Activated naive CD8-positive, alpha-beta T cell treated with anti-CD3 and anti-CD28 coated beads, Interleukin-2, amount 50 U/mL, for 24 hours (primary cell): ENCODE measurements around the gene NCDN.

Experiments used
- ATAC-seq: fragments of 150-1000 bp; cut with Tn5 transposase; one replicate; pipeline ENCODE4 v1.10.0; 2021
- DNase-seq: peaks from one replicate; pipeline ENCODE4 v3.0.0; 2021
- H3K27ac Mint-ChIP-seq: one replicate; pipeline ENCODE4 v1.8.0; 2021; ENCODE audit warnings: mild to moderate bottlenecking, mixed read lengths
- H3K27me3 Mint-ChIP-seq: one replicate; pipeline ENCODE4 v1.8.0; 2021; ENCODE audit warnings: mixed read lengths
- H3K36me3 Mint-ChIP-seq: one replicate; pipeline ENCODE4 v1.8.0; 2021; ENCODE audit warnings: low read depth, mixed read lengths
- H3K4me1 Mint-ChIP-seq: one replicate; pipeline ENCODE4 v1.8.0; 2021; ENCODE audit warnings: mixed read lengths
- H3K4me3 Mint-ChIP-seq: one replicate; pipeline ENCODE4 v1.8.0; 2021; ENCODE audit warnings: mild to moderate bottlenecking, moderate library complexity, mixed read lengths
- H3K9me3 Mint-ChIP-seq: one replicate; pipeline ENCODE4 v1.8.0; 2021; ENCODE audit warnings: mixed read lengths

NCDN gene

DNA sequence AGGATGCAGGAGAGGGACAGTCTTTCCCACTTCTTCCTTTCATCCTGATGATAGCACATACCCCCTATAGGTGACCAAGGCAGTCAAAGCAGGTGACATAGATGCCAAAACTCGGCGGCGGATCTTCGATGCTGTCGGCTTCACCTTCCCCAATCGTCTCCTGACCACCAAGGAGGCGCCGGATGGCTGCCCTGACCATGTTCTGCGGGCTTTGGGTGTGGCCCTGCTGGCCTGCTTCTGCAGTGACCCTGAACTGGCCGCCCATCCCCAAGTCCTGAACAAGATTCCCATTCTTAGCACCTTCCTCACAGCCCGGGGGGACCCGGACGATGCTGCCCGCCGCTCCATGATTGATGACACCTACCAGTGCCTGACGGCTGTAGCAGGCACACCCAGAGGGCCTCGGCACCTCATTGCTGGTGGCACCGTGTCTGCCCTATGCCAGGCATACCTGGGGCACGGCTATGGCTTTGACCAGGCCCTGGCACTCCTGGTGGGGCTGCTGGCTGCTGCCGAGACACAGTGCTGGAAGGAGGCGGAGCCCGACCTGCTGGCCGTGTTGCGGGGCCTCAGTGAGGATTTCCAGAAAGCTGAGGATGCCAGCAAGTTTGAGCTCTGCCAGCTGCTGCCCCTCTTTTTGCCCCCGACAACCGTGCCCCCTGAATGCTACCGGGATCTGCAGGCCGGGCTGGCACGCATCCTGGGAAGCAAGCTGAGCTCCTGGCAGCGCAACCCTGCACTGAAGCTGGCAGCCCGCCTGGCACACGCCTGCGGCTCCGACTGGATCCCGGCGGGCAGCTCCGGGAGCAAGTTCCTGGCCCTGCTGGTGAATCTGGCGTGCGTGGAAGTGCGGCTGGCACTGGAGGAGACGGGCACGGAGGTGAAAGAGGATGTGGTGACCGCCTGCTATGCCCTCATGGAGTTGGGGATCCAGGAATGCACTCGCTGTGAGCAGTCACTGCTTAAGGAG is 2.9 kb downstream of the NCDN start:
- no peaks in the 10 kb centered on the region for H3K9me3 Mint-ChIP-seq
- no peak overlapping the region for H3K4me3 Mint-ChIP-seq
- peaks cover 5% of the 10 kb centered on the region for H3K36me3 Mint-ChIP-seq
- H3K4me1 Mint-ChIP-seq, result peaks cover 38% of the 10 kb centered on the region
- no peak for DNase-seq
- ATAC-seq, result no peak
- no peak overlapping the region for H3K27ac Mint-ChIP-seq
- H3K27me3 Mint-ChIP-seq, result no peaks in the 10 kb centered on the region

DNA sequence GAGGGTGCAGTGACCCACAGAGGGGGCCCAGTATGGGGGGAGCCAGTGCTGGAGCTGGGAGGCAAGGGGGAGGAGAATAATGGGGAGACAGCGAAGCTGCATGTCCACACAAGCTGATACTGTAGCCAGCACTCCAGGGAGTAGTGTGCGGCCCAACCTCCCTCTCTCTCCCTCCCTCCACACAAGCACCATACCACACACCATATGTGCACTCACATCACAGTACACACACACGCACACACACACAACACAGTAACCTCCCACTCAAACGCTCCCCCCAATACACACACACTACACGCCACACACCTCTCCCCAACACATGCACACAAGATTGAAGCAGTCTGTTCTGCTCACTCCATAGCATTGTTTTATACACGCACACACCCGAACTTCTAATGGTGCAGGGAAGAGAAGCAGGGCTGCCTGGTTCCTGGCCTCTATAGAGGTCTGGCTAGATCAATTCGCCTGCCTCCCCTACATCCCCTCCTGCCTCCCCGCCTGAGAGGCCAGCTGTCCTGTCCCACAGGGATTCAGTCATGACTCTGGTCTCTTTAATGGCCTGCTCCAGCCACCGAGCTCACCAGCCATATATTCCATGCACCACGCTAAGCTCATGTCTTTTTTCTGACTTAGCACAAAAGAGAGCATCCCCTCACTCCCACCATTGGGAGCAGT is 3.8 kb downstream of the NCDN start:
- peaks cover 5% of the 10 kb centered on the region for H3K36me3 Mint-ChIP-seq

DNA sequence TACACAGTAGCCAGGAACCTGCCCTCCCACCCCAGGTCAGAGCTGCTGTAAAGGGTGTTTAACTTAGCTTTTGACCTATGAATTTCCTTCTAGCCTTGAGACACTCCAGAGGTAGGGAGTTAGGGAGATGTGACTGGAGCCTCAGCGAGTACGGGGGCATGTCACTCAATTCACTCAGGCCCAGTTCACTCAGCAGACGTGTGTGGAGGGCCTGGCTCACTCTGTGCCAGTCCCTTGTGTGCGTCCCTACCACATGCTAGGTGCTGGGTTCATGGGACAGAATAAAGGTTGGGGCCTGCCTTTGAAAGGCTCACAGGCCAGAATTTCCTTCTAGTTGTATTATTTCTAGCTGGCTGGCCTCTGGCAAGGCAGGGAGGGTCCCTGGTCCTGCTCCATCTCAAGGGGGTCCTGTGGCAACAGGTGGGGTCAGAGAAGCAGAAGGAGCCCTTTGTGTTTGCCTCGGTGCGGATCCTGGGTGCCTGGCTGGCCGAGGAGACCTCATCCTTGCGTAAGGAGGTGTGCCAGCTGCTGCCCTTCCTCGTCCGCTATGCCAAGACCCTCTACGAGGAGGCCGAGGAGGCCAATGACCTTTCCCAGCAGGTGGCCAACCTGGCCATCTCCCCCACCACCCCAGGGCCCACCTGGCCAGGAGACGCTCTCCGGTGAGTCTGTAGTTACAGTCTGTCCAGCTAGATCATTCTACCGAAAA is 4.5 kb downstream of the NCDN start:
- ATAC-seq (no peak), DNase-seq (no peak)
- Mint-ChIP-seq H3K27ac (no peak overlapping the region), H3K4me3 (no peak overlapping the region), H3K27me3 (no peaks in the 10 kb centered on the region), H3K9me3 (no peaks in the 10 kb centered on the region), H3K4me1 (peaks cover 26% of the 10 kb centered on the region), H3K36me3 (peaks cover 9% of the 10 kb centered on the region)

More for the DNA sequence above, 3.8 kb downstream of the NCDN start:
- H3K4me3 Mint-ChIP-seq, result no peak overlapping the region
- H3K27ac Mint-ChIP-seq, result no peak overlapping the region
- no peak for DNase-seq
- H3K27me3 Mint-ChIP-seq, result no peaks in the 10 kb centered on the region
- no peak for ATAC-seq
- peaks cover 29% of the 10 kb centered on the region for H3K4me1 Mint-ChIP-seq
- no peaks in the 10 kb centered on the region for H3K9me3 Mint-ChIP-seq

DNA sequence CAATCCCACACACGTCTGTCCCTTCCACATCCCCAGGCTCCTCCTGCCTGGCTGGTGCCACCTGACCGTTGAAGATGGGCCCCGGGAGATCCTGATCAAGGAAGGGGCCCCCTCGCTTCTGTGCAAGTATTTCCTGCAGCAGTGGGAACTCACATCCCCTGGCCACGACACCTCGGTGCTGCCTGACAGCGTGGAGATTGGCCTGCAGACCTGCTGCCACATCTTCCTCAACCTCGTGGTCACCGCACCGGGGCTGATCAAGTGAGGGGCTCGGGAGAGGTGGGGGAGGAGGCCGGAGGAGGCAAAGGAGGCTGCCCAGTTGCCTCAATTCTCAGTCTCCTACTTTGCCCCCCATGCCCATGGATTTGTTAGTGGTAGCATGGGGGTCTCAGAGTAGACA is 5.6 kb downstream of the NCDN start:
- DNase-seq (no peak), ATAC-seq (no peak)
- H3K27ac Mint-ChIP-seq, result no peak overlapping the region
- H3K27me3 Mint-ChIP-seq, result no peaks in the 10 kb centered on the region
- H3K4me3 Mint-ChIP-seq, result no peak overlapping the region
- H3K4me1 Mint-ChIP-seq, result peaks cover 23% of the 10 kb centered on the region
- H3K36me3 Mint-ChIP-seq, result peaks cover 9% of the 10 kb centered on the region
- H3K9me3 Mint-ChIP-seq, result no peaks in the 10 kb centered on the region

DNA sequence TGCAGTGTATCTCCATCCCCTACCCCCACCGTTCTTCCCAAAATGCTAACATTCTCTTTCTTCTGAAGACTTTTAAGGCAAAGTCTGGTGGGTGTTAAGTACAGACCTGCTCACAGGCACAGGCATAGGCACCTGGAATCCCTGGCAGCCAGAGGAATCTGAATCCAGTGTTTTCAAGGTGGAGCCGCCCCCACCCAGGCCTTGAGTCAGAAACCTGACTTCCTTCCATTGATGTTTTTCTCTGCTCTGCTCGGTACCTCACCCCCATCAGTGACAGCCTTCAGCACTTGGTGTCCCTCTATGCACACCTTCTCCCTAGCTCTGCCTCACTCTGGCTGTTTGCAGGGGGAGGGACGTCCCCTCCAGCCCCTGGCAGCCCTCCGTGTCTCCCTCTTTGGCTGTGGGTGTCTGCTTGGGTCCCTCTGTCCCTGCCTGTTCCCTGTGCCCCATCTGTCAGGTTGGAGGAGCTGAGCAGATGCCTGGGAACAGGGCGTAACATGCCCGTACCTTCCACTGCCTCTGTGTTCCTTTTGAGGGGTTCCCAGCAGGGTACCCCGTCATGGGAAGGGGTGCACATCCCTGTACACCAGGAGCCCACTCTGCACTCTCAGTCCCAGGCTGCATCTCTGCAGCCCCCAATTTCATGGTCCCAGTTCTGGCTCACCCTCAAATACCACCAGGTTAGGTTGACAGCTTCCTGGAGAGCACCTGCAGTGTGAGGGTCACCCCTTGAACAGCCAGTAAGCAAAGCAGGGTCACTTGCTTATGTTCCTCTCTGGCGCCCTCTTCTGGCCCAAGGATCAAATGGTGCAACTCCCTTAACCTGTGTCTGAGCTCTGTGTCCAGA is 6.7 kb downstream of the NCDN start:
- DNase-seq (peak; percentile 86), ATAC-seq (peak; percentile 75)
- Mint-ChIP-seq H3K36me3 (peaks cover 8% of the 10 kb centered on the region), H3K9me3 (no peaks in the 10 kb centered on the region), H3K4me1 (peaks cover 15% of the 10 kb centered on the region), H3K27me3 (no peaks in the 10 kb centered on the region), H3K27ac (no peak overlapping the region), H3K4me3 (no peak overlapping the region)

DNA sequence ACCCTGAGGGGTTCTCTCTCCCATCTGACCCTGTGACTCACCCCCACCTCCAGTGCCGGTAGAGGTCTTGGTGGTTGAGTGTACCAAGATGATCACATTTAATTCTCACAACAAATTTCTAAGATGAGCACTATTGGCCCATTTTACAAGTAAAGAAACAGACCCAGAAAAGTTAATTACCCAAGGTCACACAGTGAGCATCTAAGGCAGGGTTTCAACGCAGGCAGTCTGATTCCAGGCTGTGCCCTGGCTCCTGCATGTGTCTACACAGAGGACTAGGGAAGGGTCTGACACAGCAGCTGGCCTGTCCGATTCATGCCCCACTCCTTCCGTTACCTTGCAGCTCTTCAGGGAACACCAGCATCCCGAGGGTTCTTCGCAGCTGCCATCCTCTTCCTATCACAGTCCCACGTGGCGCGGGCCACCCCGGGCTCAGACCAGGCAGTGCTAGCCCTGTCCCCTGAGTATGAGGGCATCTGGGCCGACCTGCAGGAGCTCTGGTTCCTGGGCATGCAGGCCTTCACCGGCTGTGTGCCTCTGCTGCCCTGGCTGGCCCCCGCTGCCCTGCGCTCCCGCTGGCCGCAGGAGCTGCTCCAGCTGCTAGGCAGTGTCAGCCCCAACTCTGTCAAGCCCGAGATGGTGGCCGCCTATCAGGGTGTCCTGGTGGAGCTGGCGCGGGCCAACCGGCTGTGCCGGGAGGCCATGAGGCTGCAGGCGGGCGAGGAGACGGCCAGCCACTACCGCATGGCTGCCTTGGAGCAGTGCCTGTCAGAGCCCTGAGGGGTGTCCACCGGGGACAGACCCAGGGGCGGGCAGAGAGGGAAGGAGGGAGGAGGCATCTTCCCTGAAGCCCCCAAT is 7.5 kb downstream of the NCDN start:
- Mint-ChIP-seq H3K4me1 (peaks cover 11% of the 10 kb centered on the region), H3K36me3 (peaks cover 6% of the 10 kb centered on the region), H3K27ac (no peak overlapping the region), H3K9me3 (no peaks in the 10 kb centered on the region), H3K4me3 (no peak overlapping the region), H3K27me3 (no peaks in the 10 kb centered on the region)
- ATAC-seq, result no peak
- DNase-seq, result no peak

DNA sequence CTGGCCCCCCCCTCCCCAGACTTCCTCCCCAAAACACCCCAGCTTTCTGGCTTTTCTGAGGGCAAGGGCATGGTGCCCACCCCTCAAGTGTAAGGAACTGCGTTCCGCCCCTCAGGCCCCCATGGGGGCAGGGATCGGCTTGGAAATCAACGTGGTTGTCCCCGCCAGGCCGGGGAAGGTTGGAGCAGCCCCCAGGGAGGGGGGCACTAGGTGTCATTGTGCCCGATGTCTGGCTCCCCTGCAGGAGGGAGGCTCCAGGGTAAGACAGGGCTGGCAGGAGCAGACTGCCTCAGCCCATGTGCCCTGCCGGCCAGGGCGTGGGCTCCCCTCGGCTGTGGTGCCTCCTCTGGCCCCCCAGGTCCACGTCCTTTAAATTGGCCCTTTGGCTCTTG is 8.1 kb downstream of the NCDN start:
- ATAC-seq, result no peak
- Mint-ChIP-seq H3K36me3 (peaks cover 6% of the 10 kb centered on the region), H3K27ac (no peak overlapping the region), H3K4me3 (no peak overlapping the region), H3K4me1 (peaks cover 11% of the 10 kb centered on the region), H3K9me3 (no peaks in the 10 kb centered on the region), H3K27me3 (no peaks in the 10 kb centered on the region)
- no peak for DNase-seq

DNA sequence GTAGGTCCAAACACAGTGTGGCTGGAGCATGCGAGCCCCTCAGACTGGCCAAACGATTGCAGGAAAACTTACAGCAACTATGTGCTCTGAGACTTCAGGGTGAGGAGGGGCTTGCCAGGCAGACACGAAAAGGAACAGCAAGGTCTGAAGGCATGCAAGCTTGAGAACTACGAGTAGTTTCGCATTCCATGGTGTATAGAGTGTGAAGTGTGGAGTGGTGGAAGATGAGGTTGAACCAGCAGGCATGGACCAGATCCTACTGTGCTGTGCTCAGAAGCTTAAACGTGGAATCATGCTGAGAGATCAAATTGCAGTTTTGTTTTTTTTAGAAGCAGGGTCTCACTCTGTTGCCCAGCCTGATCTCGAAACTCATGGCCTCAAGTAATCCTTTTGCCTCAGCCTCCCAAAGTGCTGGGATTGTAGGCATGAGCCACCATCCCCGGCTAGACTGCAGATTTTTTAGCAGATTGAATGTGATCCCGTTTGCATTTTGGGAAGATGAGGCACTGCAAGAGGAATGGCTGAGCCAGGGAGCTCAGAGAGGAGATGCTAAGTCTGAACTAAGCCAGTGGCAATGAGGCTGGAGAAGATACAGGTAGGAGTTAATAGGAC is 10.5 kb downstream of the NCDN start:
- H3K27me3 Mint-ChIP-seq, result no peaks in the 10 kb centered on the region
- DNase-seq (no peak), ATAC-seq (no peak)
- no peaks in the 10 kb centered on the region for H3K9me3 Mint-ChIP-seq
- no peaks in the 10 kb centered on the region for H3K4me1 Mint-ChIP-seq
- no peak overlapping the region for H3K27ac Mint-ChIP-seq
- no peak overlapping the region for H3K4me3 Mint-ChIP-seq
- H3K36me3 Mint-ChIP-seq, result peaks cover 4% of the 10 kb centered on the region

DNA sequence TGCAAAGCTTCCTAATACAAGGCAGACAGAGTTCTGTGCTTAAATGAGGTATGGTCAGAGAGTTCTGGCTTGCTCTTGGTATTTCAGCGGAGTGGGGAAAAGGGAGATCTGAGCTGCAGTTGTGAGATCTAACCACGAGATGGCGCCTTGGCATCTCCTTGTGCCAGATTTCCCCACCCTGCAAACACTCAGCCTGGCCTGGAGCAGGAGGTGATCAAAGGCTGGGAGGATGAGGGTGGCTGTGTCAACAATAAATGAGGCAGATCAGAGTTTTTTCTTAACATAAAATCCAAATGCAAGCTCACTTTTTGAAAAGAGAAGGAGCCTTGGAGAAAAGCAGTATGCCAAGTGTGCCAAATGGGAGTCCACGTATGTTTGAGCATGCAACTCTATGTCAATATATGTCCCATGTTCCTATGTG is 11.4 kb downstream of the NCDN start:
- Mint-ChIP-seq H3K4me1 (no peaks in the 10 kb centered on the region), H3K9me3 (no peaks in the 10 kb centered on the region), H3K27me3 (no peaks in the 10 kb centered on the region), H3K4me3 (no peak overlapping the region), H3K36me3 (peaks cover 4% of the 10 kb centered on the region), H3K27ac (no peak overlapping the region)
- DNase-seq, result peak; percentile 70
- ATAC-seq, result peak; percentile 44

DNA sequence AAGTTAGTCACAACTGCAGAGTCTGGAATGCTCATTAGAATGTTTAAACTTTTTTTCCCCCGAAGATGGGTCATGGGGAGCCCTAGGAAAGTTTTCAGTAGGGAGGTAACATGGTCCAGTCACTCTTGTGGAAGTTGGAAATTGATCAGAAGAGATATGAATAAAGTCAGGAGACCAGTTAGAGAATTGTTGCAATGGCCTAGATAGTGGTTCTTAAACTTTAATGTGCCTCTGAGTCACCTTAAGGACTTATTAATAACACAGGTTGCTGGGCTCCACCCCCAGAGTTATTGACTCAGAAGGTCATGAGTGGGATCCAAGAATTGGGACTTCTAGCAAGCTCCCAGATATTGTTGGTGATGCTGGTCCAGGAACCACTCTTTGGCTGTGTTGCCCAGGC is 12.3 kb downstream of the NCDN start:
- Mint-ChIP-seq H3K9me3 (no peaks in the 10 kb centered on the region), H3K36me3 (peaks cover 4% of the 10 kb centered on the region), H3K4me1 (no peaks in the 10 kb centered on the region), H3K4me3 (no peak overlapping the region), H3K27ac (no peak overlapping the region), H3K27me3 (no peaks in the 10 kb centered on the region)
- ATAC-seq (no peak), DNase-seq (no peak)

DNA sequence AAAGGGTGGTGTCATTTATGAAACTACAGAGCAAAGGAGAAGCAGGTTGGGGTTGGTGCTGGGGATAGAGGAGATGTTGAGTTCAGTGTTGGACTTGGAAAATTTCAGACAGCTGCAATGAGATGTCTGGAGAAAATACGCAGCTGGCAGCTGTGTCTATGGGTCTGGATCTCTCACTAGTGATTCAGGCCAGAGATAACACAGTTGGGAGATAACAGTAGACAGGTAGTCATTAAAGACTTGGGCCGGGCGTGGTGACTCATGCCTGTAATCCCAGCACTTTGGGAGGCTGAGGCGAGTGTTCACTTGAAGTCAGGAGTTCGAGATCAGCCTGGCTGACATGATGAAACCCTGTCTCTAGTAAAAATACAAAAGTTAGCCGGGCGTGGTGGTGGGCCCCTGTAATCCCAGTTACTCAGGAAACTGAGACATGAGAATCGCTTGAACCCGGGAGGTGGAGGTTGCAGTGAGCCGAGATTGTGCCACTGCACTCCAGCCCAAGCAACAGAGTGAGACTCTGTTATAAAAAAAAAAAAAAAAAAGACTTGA is 13.1 kb downstream of the NCDN start:
- ATAC-seq, result no peak
- peaks cover 4% of the 10 kb centered on the region for H3K36me3 Mint-ChIP-seq
- no peak for DNase-seq
- H3K4me1 Mint-ChIP-seq, result peaks cover 2% of the 10 kb centered on the region
- H3K9me3 Mint-ChIP-seq, result no peaks in the 10 kb centered on the region
- no peak overlapping the region for H3K27ac Mint-ChIP-seq
- H3K4me3 Mint-ChIP-seq, result no peak overlapping the region
- H3K27me3 Mint-ChIP-seq, result no peaks in the 10 kb centered on the region

DNA sequence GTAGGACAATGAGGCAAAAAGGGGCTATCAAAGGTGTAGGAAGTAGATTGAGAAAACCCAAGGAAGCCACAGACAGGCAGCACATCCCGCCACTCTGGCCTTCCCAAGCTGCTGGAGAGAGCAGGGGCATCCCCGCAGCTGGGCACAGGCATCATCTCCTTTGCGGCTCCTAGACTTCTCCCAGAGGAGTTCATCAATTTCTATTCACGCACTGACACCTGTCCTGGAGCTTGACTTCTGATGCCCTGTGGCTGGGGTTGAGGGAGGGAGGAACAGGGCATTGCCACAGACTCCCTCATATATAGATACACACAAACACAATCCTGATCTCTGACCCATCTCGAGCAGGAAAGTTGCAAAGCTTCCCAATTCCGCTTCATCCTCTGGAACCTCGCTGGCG is 13.7 kb downstream of the NCDN start:
- Mint-ChIP-seq H3K27me3 (no peaks in the 10 kb centered on the region), H3K4me1 (peaks cover 5% of the 10 kb centered on the region), H3K36me3 (peaks cover 4% of the 10 kb centered on the region), H3K27ac (no peak overlapping the region), H3K9me3 (no peaks in the 10 kb centered on the region), H3K4me3 (no peak overlapping the region)
- ATAC-seq (no peak), DNase-seq (no peak)

DNA sequence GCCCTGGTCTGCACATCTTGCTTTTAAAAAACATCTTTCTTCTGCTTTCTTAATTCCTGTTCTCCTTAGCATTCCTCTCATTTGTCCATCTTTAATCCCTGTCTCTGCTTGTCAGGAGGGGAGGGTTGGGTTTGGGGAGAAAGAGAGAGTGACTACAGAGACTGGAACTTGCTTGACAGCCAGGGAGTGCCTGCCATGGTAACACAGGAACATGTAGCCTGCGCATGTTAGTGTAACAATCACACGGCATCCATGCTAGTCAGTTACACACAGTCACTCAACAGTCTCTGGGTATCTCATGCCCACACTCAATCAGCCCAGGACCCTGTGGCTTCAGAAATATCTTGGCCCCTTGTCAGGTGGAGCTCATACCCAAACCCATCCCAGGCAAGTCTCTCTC is 14.7 kb downstream of the NCDN start:
- H3K36me3 Mint-ChIP-seq, result no peaks in the 10 kb centered on the region
- peaks cover 2% of the 10 kb centered on the region for H3K27me3 Mint-ChIP-seq
- no peaks in the 10 kb centered on the region for H3K9me3 Mint-ChIP-seq
- no peak overlapping the region for H3K4me3 Mint-ChIP-seq
- DNase-seq, result no peak
- no peak for ATAC-seq
- no peak overlapping the region for H3K27ac Mint-ChIP-seq
- peaks cover 10% of the 10 kb centered on the region for H3K4me1 Mint-ChIP-seq
